H1 (cell line): ENCODE results near the gene CYP4F11. TPM values are rescaled to one million over a fixed set of nuclear protein-coding genes. Genes with fewer than 3 reads are reported as not detected.

ENCODE experiments used
- CTCF ChIA-PET: fragments of 300-600 bp; sonication (Branson Sonifier 250); formaldehyde crosslinking; loops from one replicate; lab custom pipeline; 2021; ENCODE audit not compliant: partially characterized antibody; lab: Charles Lee
- POLR2A ChIA-PET: fragments of 300-600 bp; sonication (Branson Sonifier 250); formaldehyde crosslinking; loops from one replicate; lab custom pipeline; 2021; ENCODE audit warnings: inconsistent platforms; ENCODE audit not compliant: partially characterized antibody; lab: Charles Lee
- DNase-seq, 2 experiments: peaks; one replicate each; pipeline versions ENCODE4 v3.0.0 to v3.0.0-alpha.2; 2010 to 2022; ENCODE audit warnings: low spot score in 2 of 2, low read depth in 1 of 2, mixed read lengths in 1 of 2
- FAIRE-seq: peaks from 2 replicates; lab custom pipeline; 2011; peaks lifted over from hg19 to GRCh38; lab: Jason Lieb, UNC
- H2AFZ ChIP-seq: 2 replicates; pipeline ENCODE4 v1.8.1; 2012; ENCODE audit warnings: low read length, inconsistent platforms
- H2AK5ac ChIP-seq: 2 replicates; pipeline ENCODE4 v1.6.1; 2013; ENCODE audit warnings: low read depth, low read length
- H2BK120ac ChIP-seq: replicated peaks from 2 replicates; pipeline ENCODE3; 2013; ENCODE audit warnings: low read depth, low read length, inconsistent platforms
- H2BK12ac ChIP-seq: 2 replicates; pipeline ENCODE4 v1.6.1; 2013; ENCODE audit warnings: low read depth, low read length
- H2BK15ac ChIP-seq: 2 replicates; pipeline ENCODE4 v1.6.1; 2013; ENCODE audit warnings: low read length
- H2BK20ac ChIP-seq: 2 replicates; pipeline ENCODE4 v1.6.1; 2013; ENCODE audit warnings: low read length
- H2BK5ac ChIP-seq: 2 replicates; pipeline ENCODE4 v1.6.1; 2013; ENCODE audit warnings: low read depth, low read length
- H3K14ac ChIP-seq: 2 replicates; pipeline ENCODE4 v1.6.1; 2013; ENCODE audit warnings: inconsistent platforms; ENCODE audit not compliant: insufficient read length
- H3K18ac ChIP-seq: 2 replicates; pipeline ENCODE4 v1.6.1; 2013; ENCODE audit warnings: low read length; ENCODE audit errors: extremely low read depth
- H3K23ac ChIP-seq: 2 replicates; pipeline ENCODE4 v1.6.1; 2013; ENCODE audit warnings: inconsistent platforms; ENCODE audit not compliant: insufficient read length
- H3K23me2 ChIP-seq: 2 replicates; pipeline ENCODE4 v1.6.1; 2013; ENCODE audit warnings: low read depth, low read length
- H3K27ac ChIP-seq: 2 replicates; pipeline ENCODE4 v1.6.1; 2011; ENCODE audit warnings: low read depth, low read length, inconsistent platforms
- H3K27me3 ChIP-seq, 4 experiments: replicated peaks in 1 of 4; 1 replicate in 1 of 4; 2 replicates in 3 of 4; pipeline versions ENCODE4 v1.6.1 to v1.8.1; 2011 to 2013; ENCODE audit warnings: low read length in 3 of 4, mild to moderate bottlenecking in 3 of 4, inconsistent platforms in 2 of 4, mixed read lengths in 2 of 4, moderate library complexity in 1 of 4; ENCODE audit not compliant: control insufficient read depth in 3 of 4, insufficient read depth in 3 of 4; ENCODE audit errors: extremely low read depth in 1 of 4
- H3K36me3 ChIP-seq, 4 experiments: 2 replicates each; pipeline versions ENCODE4 v1.6.1 to v1.8.1; 2011 to 2013; ENCODE audit warnings: mild to moderate bottlenecking in 4 of 4, low read length in 3 of 4, moderate library complexity in 2 of 4, control low read depth in 1 of 4, inconsistent platforms in 1 of 4; ENCODE audit not compliant: insufficient read depth in 4 of 4, control insufficient read depth in 2 of 4
- H3K4ac ChIP-seq: replicated peaks from 2 replicates; pipeline ENCODE3; 2013; ENCODE audit warnings: low read length, low read depth, mixed read lengths, inconsistent platforms; ENCODE audit not compliant: insufficient read length
- H3K4me1 ChIP-seq, 4 experiments: replicated peaks in 1 of 4; 1 replicate in 1 of 4; 2 replicates in 3 of 4; pipeline versions ENCODE4 v1.6.1 to v1.8.1; 2011 to 2013; ENCODE audit warnings: low read length in 3 of 4, inconsistent platforms in 2 of 4, mixed read lengths in 1 of 4; ENCODE audit not compliant: insufficient read depth in 4 of 4, control insufficient read depth in 3 of 4
- H3K4me2 ChIP-seq, 2 experiments: 2 replicates each; pipeline versions ENCODE4 v1.6.1 to v1.8.1; 2011 to 2013; ENCODE audit warnings: low read depth in 2 of 2, low read length in 2 of 2, control low read depth in 1 of 2, inconsistent platforms in 1 of 2, mild to moderate bottlenecking in 1 of 2; ENCODE audit not compliant: insufficient read depth in 1 of 2
- H3K4me3 ChIP-seq, 4 experiments: fragments of 200-600, 300-600 bp in 1 of 4; sonication (generic), shearing (Covaris generic), sonication (Bioruptor Twin) in 1 of 4; 2 replicates each; pipeline versions ENCODE4 v1.5.1 to v1.8.1; 2011 to 2016; ENCODE audit warnings: low read length in 4 of 4, low read depth in 3 of 4, control low read depth in 2 of 4, inconsistent platforms in 2 of 4, mild to moderate bottlenecking in 2 of 4, mixed read lengths in 1 of 4, moderate library complexity in 1 of 4; ENCODE audit not compliant: insufficient read depth in 2 of 4; ENCODE audit errors: extremely low read depth in 1 of 4
- H3K56ac ChIP-seq: replicated peaks from 2 replicates; pipeline ENCODE3; 2013; ENCODE audit warnings: low read depth, mild to moderate bottlenecking, mixed read lengths, low read length, inconsistent platforms; ENCODE audit not compliant: insufficient read length
- H3K79me1 ChIP-seq: 2 replicates; pipeline ENCODE4 v1.6.1; 2013; ENCODE audit warnings: low read depth, low read length, control low read depth
- H3K79me2 ChIP-seq, 2 experiments: 2 replicates each; pipeline versions ENCODE4 v1.6.1 to v1.8.1; 2012 to 2013; ENCODE audit warnings: low read length in 2 of 2, mild to moderate bottlenecking in 2 of 2, inconsistent platforms in 1 of 2; ENCODE audit not compliant: insufficient read depth in 2 of 2, control insufficient read depth in 1 of 2
- H3K9ac ChIP-seq, 4 experiments: replicated peaks in 1 of 4; 1 replicate in 1 of 4; 2 replicates in 3 of 4; pipeline versions ENCODE4 v1.6.1 to v1.8.1; 2011 to 2013; ENCODE audit warnings: low read depth in 3 of 4, low read length in 3 of 4, control low read depth in 2 of 4, mild to moderate bottlenecking in 2 of 4, moderate library complexity in 2 of 4, inconsistent platforms in 1 of 4; ENCODE audit errors: extremely low read depth in 1 of 4
- H3K9me3 ChIP-seq, 2 experiments: 2 replicates each; pipeline versions ENCODE4 v1.6.1 to v1.8.1; 2012 to 2013; ENCODE audit warnings: mild to moderate bottlenecking in 2 of 2, moderate library complexity in 2 of 2, control low read depth in 1 of 2, inconsistent platforms in 1 of 2, low read depth in 1 of 2, low read length in 1 of 2, mixed read lengths in 1 of 2; ENCODE audit not compliant: insufficient read depth in 2 of 2
- H4K20me1 ChIP-seq, 2 experiments: replicated peaks in 1 of 2; 2 replicates each; pipeline versions ENCODE3 to v1.8.1; 2011 to 2013; ENCODE audit warnings: inconsistent platforms in 2 of 2, low read length in 2 of 2, mild to moderate bottlenecking in 1 of 2; ENCODE audit not compliant: insufficient read depth in 2 of 2, control insufficient read depth in 1 of 2
- H4K5ac ChIP-seq: 2 replicates; pipeline ENCODE4 v1.6.1; 2013; ENCODE audit warnings: low read length, low read depth, mixed read lengths, inconsistent platforms; ENCODE audit not compliant: insufficient read length
- H4K8ac ChIP-seq: 2 replicates; pipeline ENCODE4 v1.8.0; 2013; ENCODE audit warnings: mild to moderate bottlenecking, moderate library complexity, low read length, inconsistent platforms; ENCODE audit not compliant: insufficient read depth; ENCODE audit errors: extremely low read depth
- H4K91ac ChIP-seq: replicated peaks from 2 replicates; pipeline ENCODE3; 2013; ENCODE audit warnings: low read length, mixed read lengths, inconsistent platforms; ENCODE audit not compliant: insufficient read length
- BACH1 ChIP-seq: IDR thresholded peaks from 2 replicates; pipeline ENCODE4 v1.6.1; 2012; ENCODE audit warnings: low read length, improper control_type of control experiment
- BRCA1 ChIP-seq: IDR thresholded peaks from 2 replicates; pipeline ENCODE4 v1.6.1; 2012; ENCODE audit warnings: low read depth, low read length, improper control_type of control experiment
- CEBPB ChIP-seq: IDR thresholded peaks from 2 replicates; pipeline ENCODE4 v1.6.1; 2012; ENCODE audit warnings: low read depth, low read length
- CHD2 ChIP-seq: IDR thresholded peaks from 2 replicates; pipeline ENCODE4 v1.6.1; 2012; ENCODE audit warnings: low read length, improper control_type of control experiment
- CTBP2 ChIP-seq: IDR thresholded peaks from 2 replicates; pipeline ENCODE4 v1.7.0; 2011; ENCODE audit warnings: borderline replicate concordance, mild to moderate bottlenecking, moderate library complexity, mixed read lengths, low read length; ENCODE audit not compliant: insufficient read depth, insufficient read length
- EZH2 ChIP-seq: fragments of 200-600 bp; sonication (generic); IDR thresholded peaks from 2 replicates; pipeline ENCODE4 v1.7.1; 2012; ENCODE audit warnings: low read depth, mild to moderate bottlenecking, moderate library complexity, low read length, inconsistent platforms; ENCODE audit not compliant: severe bottlenecking
- FOSL1 ChIP-seq: IDR thresholded peaks from 2 replicates; pipeline ENCODE4 v1.6.1; 2011; ENCODE audit warnings: mild to moderate bottlenecking, low read depth, low read length, moderate library complexity; ENCODE audit not compliant: insufficient read depth
- JUN ChIP-seq: IDR thresholded peaks from 2 replicates; pipeline ENCODE4 v1.6.1; 2011; ENCODE audit warnings: low read depth, mild to moderate bottlenecking, improper control_type of control experiment, low read length
- RAD21 ChIP-seq, 2 experiments: IDR thresholded peaks in 1 of 2; conservative IDR thresholded peaks in 1 of 2; 2 replicates each; pipeline ENCODE4 v1.6.1; 2011; ENCODE audit warnings: low read depth in 2 of 2, low read length in 2 of 2, improper control_type of control experiment in 1 of 2, inconsistent platforms in 1 of 2, mild to moderate bottlenecking in 1 of 2, moderate library complexity in 1 of 2
- SP2 ChIP-seq: IDR thresholded peaks from 2 replicates; pipeline ENCODE4 v1.6.1; 2012; ENCODE audit warnings: mild to moderate bottlenecking, low read length, inconsistent platforms
- SP4 ChIP-seq: IDR thresholded peaks from 2 replicates; pipeline ENCODE4 v1.6.1; 2012; ENCODE audit warnings: low read length, inconsistent platforms
- TEAD4 ChIP-seq: IDR thresholded peaks from 2 replicates; pipeline ENCODE4 v1.6.1; 2012; ENCODE audit warnings: low read depth, low read length, inconsistent platforms, mixed read lengths
- ZNF274 ChIP-seq: IDR thresholded peaks from 2 replicates; pipeline ENCODE4 v1.7.0; 2012; ENCODE audit warnings: low read length, borderline replicate concordance; ENCODE audit errors: extremely low read depth
- WGBS, 2 experiments: shearing (Covaris generic) in 1 of 2; methylation state at CpG; one replicate each; pipeline versions ENCODE4 v1.1.6 to v1.1.7; 2013 to 2015; ENCODE audit warnings: low lambda C conversion rate in 2 of 2, mixed read lengths in 2 of 2, inconsistent platforms in 1 of 2, low coverage in 1 of 2, missing lambda C conversion rate in 1 of 2; ENCODE audit not compliant: insufficient replicate concordance in 2 of 2, insufficient coverage in 1 of 2, insufficient read length in 1 of 2; ENCODE audit errors: extremely low coverage in 1 of 2, missing lambda C conversion rate in 1 of 2; 5-methylcytosine and 5-hydroxymethylcytosine counted together
- polyA plus RNA-seq, 7 experiments: library from polyadenylated mRNA; depleted of rRNA in 3 of 7; stranded (reverse) in 5 of 7; unstranded in 2 of 7; fragments of >200 nt in 5 of 7; fragments of 200-250 nt in 2 of 7; gene quantifications; 1 replicate in 5 of 7; 2 replicates in 1 of 7; 4 replicates in 1 of 7; pipeline versions ENCODE4 v1.2.1 to v1.2.3, GENCODE V29; 2011 to 2013; ENCODE audit warnings: missing spikeins in 2 of 7, mixed read lengths in 2 of 7
- total RNA-seq: library from RNA; stranded (reverse); fragmentation: NEBNext Ultra II Directional; extraction: Animal tissue kit (Norgen Biotek cat#: 25700); gene quantifications from 2 replicates; pipeline ENCODE4 v1.2.1, GENCODE V29; 2021

The CYP4F11 gene
- total and polyA plus RNA-seq, 2 of the 8 experiments (the other 6 are each of a cell fraction or from before 2014, with no cell fraction given), result not detected

GRCh38 chr19:15897026-15897737 is 37.1 kb downstream of the CYP4F11 start:
- Histone ChIP-seq H2BK20ac (no peak overlapping the region), H2AK5ac (no peak overlapping the region), H3K23ac (no peak overlapping the region), H3K14ac (no peak overlapping the region), H4K91ac (no peak overlapping the region), H3K27me3 (no peaks in the 10 kb centered on the region), H4K20me1 (no peaks in the 10 kb centered on the region), H3K4me1 (no peaks in the 10 kb centered on the region), H3K18ac (no peak overlapping the region), H3K9ac (no peak overlapping the region), H3K4ac (no peak overlapping the region), H2BK5ac (no peak overlapping the region), H3K36me3 (no peaks in the 10 kb centered on the region), H4K8ac (no peak overlapping the region), H3K79me1 (no peaks in the 10 kb centered on the region), H2AFZ (no peak overlapping the region), H2BK15ac (no peak overlapping the region), H3K9me3 (peaks cover 69 to 87% of the 10 kb centered on the region in 2 experiments), H3K79me2 (no peaks in the 10 kb centered on the region), H3K4me2 (no peak overlapping the region), H3K56ac (no peak overlapping the region), H4K5ac (no peak overlapping the region), H3K4me3 (no peak overlapping the region), H3K27ac (no peak overlapping the region), H2BK12ac (no peak overlapping the region), H2BK120ac (no peak overlapping the region), H3K23me2 (peaks cover 5% of the 10 kb centered on the region; the same call in 1 of the 2 replicates)
- WGBS, 2 experiments, result 84% methylated on average over 13 of the region's 16 CpGs; no CpG with 5 or more reads in 1 of the 2 experiments
- CTCF ChIA-PET, result no interaction called here
- FAIRE-seq (no peak), DNase-seq (no peak)
- POLR2A ChIA-PET, result no interaction called here
- no peak for TF ChIP-seq CHD2
- TF ChIP-seq CEBPB, result no peak
- no peak for TF ChIP-seq BACH1
- TF ChIP-seq FOSL1, result no peak
- no peak for TF ChIP-seq TEAD4
- no peak for TF ChIP-seq SP4
- no peak for TF ChIP-seq ZNF274
- no peak for TF ChIP-seq SP2
- TF ChIP-seq BRCA1, result no peak
- TF ChIP-seq RAD21 (IDR thresholded peaks at IDR 0.05 in 1 of 2, conservative IDR thresholded peaks at IDR 0.05 in 1 of 2; ENCODE audit: low read depth in 2 of 2, low read length in 2 of 2), result no peak
- TF ChIP-seq EZH2, result no peak
- TF ChIP-seq CTBP2, result no peak
- TF ChIP-seq JUN, result no peak
